ENCODE results near the gene DEPDC5. TPM values are rescaled to one million over a fixed set of nuclear protein-coding genes. Genes with fewer than 3 reads are reported as not detected.
A peak's percentile ranks its signal among the peaks of the same experiment; 100 is the strongest.
"Not testable (repeated sequence)": the region's sequence is repeated elsewhere in the genome, so short reads cannot be mapped to it uniquely, and the experiment has no call there.

DEPDC5 gene
- 7.6 TPM for polyA plus RNA-seq (2013, experiment 1 of 2; ENCODE audit: insufficient read length)
- 7.4 TPM for polyA plus RNA-seq (2013, experiment 2 of 2; ENCODE audit: insufficient read length)

- peak; percentile 94 for DNase-seq
Measured at GRCh38 chr22:31753634-31754501, at the start of gene DEPDC5. TSS of gene DEPDC5 (plus strand) at chr22:31754019. CDS start at chr22:31754922, 903 bp downstream.

DNA sequence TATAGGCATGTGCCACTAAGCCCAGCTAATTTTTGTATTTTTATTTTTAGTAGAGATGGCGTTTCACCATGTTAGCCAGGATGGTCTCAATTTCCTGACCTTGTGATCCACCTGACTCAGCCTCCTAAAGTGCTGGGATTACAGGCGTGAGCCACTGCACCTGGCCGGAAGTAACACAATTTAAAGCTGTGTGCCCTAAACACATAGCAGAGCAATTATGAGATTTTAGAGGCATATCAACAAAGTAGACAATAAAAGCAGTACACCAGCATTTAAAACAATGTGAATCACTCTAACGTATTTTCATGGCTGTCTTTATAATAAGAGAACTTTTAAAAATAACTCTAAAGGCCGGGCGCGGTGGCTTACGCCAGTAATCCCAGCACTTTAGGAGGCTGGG is 46.3 kb upstream of the DEPDC5 start:
- DNase-seq, result no peak

- peak; percentile 6 for DNase-seq
Measured at GRCh38 chr22:31711226-31711625, 42.6 kb upstream of the DEPDC5 start.

DNA sequence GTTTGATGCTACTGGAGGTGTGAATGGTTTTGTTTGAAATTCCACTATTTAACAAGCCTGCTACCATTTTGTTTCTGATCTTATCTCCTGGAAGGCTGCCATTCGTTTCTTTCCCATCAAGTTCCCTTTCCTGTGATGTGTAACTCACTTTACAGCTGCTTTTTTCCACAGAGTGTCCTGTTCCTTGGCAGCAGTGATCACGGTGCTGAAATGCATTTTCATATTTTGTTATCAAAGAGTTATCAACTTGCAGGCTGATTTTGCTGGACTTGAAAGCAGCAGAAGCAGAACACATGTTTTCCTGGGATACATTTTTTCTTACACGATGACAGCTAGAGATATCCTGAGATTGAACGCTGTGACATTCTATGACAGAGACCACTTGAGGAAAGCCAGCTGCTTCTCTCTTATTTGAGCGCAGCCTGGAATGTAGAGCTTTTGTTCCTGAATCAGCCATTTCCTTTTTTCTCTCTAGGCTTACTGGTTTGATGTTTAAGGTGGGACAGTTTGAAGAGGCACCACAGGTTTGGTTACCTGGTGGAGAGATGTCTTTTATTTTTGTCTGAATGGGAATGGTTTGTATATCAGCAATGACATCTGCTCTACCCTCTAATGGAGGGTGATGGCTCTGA is 38.6 kb upstream of the DEPDC5 start:
- no peak for DNase-seq

- DNase-seq, result no peak
Measured at GRCh38 chr22:31719850-31720471, 33.9 kb upstream of the DEPDC5 start.

DNA sequence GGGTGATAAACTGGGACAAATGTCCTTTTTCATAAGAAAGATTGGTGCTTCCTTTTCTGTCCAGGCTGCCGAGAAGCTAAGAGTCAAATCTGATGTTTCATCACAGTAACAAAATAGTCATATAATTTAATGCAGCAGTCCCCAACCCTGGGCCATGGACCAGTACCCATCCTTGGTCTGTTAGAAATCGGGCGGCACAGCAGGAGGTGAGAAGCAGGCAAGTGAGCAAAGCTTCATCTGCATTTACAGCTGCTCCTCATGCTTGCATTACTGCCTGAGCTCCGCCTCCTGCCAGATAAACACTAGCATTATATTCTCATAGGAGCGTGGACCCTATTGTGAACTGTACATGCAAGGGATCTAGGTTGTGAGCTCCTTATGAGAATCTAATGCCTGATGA is 30.1 kb upstream of the DEPDC5 start:
- DNase-seq, result no peak

DNA sequence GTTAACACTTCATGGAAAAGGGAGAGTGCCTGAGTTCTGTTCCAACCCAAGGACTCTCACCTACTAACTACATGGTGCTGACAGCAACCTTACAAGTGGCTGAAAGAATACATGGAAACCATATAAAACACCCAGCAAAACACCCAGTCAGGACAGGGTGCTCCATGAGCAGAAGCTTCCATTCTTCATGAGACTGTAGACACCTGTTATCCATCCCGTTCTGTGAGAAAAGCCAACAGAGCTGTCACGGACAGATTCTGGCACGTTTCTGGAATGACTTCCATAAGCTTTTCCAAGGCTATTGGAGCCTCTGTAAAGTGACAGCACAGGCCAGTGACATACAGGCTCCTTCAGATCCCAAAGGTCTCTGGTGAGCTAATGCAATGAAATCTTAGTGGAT is 27.1 kb upstream of the DEPDC5 start:
- no peak for DNase-seq

DNA sequence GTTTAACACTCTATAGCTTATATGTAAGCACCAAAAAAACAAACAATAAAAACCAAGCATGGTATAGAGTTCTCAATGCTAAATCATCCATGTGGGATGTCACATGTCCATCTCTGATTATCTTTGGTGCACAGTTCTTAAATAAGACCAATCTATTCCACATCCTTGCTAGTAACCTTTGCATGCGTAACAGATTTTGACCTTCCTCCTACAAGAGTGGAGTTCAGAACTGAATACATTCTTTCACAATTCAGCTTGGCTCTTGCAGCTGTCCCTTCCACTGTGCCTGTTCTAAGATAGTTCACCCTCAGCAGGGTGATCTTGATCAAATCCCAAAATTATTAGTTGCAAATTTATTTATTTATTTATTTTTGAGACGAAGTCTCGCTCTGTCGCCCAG is 25.0 kb upstream of the DEPDC5 start:
- DNase-seq, result no peak

- no peak for DNase-seq
Measured at GRCh38 chr22:31730344-31730711, 23.5 kb upstream of the DEPDC5 start.

DNA sequence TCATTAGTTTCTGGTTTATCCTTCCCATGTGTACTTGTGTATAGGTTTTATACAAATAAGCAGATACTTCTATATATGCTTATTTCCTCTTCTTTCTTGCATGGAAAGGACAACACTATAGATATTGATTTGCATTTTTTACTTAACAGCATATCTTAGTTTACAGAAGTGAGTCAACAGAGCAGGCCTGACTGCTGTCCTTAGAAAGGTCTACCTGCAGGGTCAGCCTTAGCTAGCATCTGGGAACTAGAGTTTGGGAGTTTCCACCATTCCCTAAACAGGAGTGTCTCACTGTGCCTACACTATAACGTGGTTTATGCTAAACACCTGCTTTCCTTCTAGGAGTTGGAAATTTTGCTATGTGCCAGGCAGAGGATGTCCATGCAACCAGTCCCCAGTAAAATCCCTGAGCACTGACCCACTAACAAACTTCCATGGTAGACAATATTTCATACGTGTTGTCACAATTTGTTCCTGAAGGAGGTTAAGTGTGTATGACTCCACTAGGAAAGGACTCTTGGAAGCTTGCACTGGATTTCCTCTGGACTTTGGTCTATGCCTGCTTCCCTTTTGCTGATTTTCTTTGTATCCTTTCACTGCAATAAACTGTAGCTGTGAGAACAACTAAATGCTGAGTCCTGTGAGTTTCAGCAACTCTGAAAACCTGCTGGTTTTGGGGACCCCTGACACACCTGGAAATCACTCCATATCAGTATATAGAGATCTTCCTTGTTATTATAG is 21.6 kb upstream of the DEPDC5 start:
- DNase-seq, result no peak

- DNase-seq, result no peak
Measured at GRCh38 chr22:31733580-31734079, 20.2 kb upstream of the DEPDC5 start.

DNA sequence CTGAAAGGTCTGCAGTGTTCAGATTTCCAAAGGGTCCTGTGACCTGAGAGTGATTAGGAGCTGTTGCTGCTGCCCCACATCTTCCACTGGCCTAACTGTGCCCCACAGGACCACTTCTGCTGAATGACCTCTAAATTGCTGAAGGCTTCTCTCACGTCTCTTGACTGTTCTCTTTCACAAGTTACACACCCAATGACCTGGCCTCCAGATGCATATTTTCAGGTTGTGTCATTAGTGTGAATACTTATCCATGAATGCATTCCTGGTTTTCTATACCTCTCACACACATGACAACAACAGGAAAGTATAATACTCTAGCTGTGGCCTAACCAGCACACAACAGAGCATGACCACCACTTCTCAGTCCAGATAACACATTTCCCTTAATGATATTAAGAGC is 19.3 kb upstream of the DEPDC5 start:
- DNase-seq, result peak; percentile 83

- no peak for DNase-seq
Measured at GRCh38 chr22:31736458-31736857, 17.4 kb upstream of the DEPDC5 start.

GRCh38 chr22:31737932-31738331 is 15.9 kb upstream of the DEPDC5 start:
- no peak for DNase-seq

DNA sequence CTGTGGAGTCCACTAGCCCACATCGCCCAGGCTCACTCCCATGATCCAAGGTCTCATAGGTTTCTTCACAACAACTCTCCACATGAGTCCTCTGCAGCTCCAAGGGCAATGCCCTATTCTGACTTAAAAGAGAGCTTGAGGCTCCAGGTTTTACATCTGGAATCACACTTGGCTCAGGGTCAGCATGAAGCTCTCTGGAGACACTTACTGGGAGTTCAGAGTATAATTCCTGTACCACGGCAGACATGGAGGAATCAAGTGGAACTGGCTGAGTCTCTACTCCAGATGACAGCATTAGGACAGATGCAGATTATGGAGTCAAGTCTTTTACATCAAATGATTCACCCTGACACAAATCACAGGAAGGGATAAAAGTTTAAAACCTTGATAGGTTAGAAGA is 15.3 kb upstream of the DEPDC5 start:
- no peak for DNase-seq

GRCh38 chr22:31739795-31740201 is 14.0 kb upstream of the DEPDC5 start:
- no peak for DNase-seq

- not testable (repeated sequence) for DNase-seq
Measured at GRCh38 chr22:31740314-31740713, 13.5 kb upstream of the DEPDC5 start.

DNA sequence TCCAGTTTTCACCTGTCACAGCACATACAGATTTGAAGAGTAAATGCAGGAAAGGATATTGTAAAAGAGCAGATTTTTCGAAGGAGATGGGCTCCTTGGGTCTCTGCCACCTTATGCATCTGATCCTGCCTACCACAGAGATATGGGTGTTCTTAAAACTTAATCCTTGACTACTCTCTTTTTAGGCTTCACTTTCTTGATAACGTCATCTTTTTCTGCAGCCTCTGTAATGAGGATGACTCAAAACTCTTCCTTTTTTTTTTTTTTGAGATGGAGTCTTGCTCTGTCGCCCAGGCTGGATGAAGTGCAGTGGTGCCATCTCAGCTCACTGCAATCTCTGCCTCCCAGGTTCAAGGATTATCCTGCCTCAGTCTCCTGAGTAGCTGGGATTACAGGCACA is 11.7 kb upstream of the DEPDC5 start:
- DNase-seq, result no peak

DNA sequence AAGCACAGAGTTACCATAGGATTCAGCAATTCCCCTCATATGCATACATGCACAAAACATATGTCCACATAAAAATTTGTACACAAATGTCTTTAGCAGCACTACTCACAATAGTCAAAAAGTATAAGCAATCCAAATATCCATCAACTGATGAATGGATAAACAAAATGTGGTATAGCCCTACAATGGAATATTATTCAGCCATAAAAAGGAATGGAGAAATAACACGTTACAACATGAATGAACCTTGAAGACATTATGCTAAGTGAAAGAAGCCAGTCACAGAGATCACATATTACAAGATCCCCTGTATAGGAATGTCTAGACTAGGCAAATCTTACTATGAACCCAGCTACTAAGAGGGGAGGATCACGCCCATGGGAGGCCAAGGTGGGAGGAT is 11.1 kb upstream of the DEPDC5 start:
- DNase-seq, result no peak

- no peak for DNase-seq
Measured at GRCh38 chr22:31743871-31744270, 9.9 kb upstream of the DEPDC5 start.

DNA sequence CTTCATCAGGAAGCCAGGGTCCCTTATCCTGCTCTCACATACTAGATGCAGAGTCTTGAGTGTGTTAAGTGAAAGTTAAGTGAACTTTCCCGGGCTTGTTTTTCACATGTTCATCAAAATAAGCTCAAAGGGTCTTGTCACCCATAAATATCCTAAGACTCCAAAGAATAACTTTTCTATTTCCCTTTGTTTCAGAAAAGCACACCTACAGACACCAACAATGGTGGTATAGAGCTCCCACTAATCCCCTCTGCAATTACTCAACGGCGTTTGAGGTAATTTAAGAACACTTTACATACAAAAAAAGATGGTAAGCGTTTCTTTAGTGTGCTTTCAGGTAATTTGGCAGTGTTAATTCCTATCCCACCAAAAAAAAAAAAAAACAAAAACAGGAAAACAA is 6.4 kb upstream of the DEPDC5 start:
- DNase-seq, result no peak

DNA sequence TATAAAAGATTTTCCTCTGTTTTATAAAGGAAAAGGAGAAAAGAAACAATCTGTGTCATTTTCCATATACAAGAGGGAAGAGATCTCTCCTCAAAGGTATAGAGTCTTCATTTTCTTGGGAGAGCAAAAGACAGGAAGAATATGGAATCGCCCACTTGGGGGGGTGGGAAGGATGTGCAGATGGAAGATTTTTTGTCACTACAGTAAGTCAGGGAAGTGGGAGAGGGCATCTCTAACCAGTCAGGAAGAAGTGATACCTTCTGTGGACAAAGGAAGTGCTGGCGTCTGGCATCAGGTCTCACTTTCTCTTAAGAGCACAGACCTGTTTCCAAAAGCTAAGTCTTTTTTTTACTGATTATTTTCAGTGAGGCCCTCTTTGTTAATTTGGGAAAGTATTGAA is 5.3 kb upstream of the DEPDC5 start:
- DNase-seq, result no peak

Measured in fibroblast of skin of abdomen (primary cell).